SIG-M5 (cell line): ENCODE results near the gene THUMPD2.
"Not testable (repeated sequence)": the region's sequence is repeated elsewhere in the genome, so short reads cannot be mapped to it uniquely, and the experiment has no call there.

Source experiments
- DNase-seq: peaks from one replicate; lab custom pipeline; 2025; lab: John Stamatoyannopoulos, UW

THUMPD2 gene

GRCh38 chr2:39778775-39779340 lies at the start of gene THUMPD2:
TSS of gene THUMPD2 (minus strand) at chr2:39779258. CDS start at chr2:39779239, 19 bp downstream.
- no peak for DNase-seq

GRCh38 chr2:39821871-39822270 lies 42.8 kb upstream of the THUMPD2 start:
- DNase-seq, result no peak

GRCh38 chr2:39816845-39817244 lies 37.8 kb upstream of the THUMPD2 start:
- DNase-seq, result no peak

- DNase-seq, result no peak
These were observed 37.4 kb upstream of the THUMPD2 start for GRCh38 chr2:39816428-39816827.

- no peak for DNase-seq
These were observed 27.0 kb upstream of the THUMPD2 start for GRCh38 chr2:39805936-39806608.

- no peak for DNase-seq
These were observed 24.8 kb upstream of the THUMPD2 start for GRCh38 chr2:39803839-39804238.

GRCh38 chr2:39800752-39801151 lies 21.7 kb upstream of the THUMPD2 start:
- no peak for DNase-seq

- no peak for DNase-seq
These were observed 17.1 kb upstream of the THUMPD2 start for GRCh38 chr2:39796134-39796533.

GRCh38 chr2:39790216-39790818 lies 11.3 kb upstream of the THUMPD2 start:
- not testable (repeated sequence) for DNase-seq

GRCh38 chr2:39787950-39788349 lies 8.9 kb upstream of the THUMPD2 start:
- DNase-seq, result no peak

GRCh38 chr2:39786761-39787522 lies 7.9 kb upstream of the THUMPD2 start:
- no peak for DNase-seq

GRCh38 chr2:39782591-39782990 lies 3.5 kb upstream of the THUMPD2 start:
- no peak for DNase-seq

- no peak for DNase-seq
These were observed 2.6 kb upstream of the THUMPD2 start for GRCh38 chr2:39781697-39782096.

- DNase-seq, result no peak
These were observed 2.0 kb upstream of the THUMPD2 start for GRCh38 chr2:39780825-39781600.

GRCh38 chr2:39779927-39780326 lies 869 bp upstream of the THUMPD2 start:
- no peak for DNase-seq

- no peak for DNase-seq
These were observed 338 bp upstream of the THUMPD2 start for GRCh38 chr2:39779341-39779851.

- no peak for DNase-seq
These were observed 825 bp downstream of the THUMPD2 start for GRCh38 chr2:39778233-39778632.

GRCh38 chr2:39772812-39773152 lies 6.3 kb downstream of the THUMPD2 start:
- no peak for DNase-seq

- DNase-seq, result no peak
These were observed 6.8 kb downstream of the THUMPD2 start for GRCh38 chr2:39772086-39772811.

GRCh38 chr2:39762448-39762847 lies 16.6 kb downstream of the THUMPD2 start:
- no peak for DNase-seq

GRCh38 chr2:39757156-39757555 lies 21.9 kb downstream of the THUMPD2 start:
- DNase-seq, result no peak
